K562 (cell line): Measurements from ENCODE around the gene GRK1. TPM values are rescaled to one million over a fixed set of nuclear protein-coding genes. Genes with fewer than 3 reads are reported as not detected.

Experiments
- ATAC-seq: fragments of 200-7000 bp; cut with Tn5 transposase; 3 replicates; pipeline ENCODE4 v1.9.1; 2020; ENCODE audit warnings: moderate library complexity
- BruUV-seq: library from RNA; stranded (reverse); fragments of 400-500 nt; replicated peaks from 2 replicates; lab custom pipeline; 2021; lab: Mats Ljungman, UMichigan
- CTCF ChIA-PET: fragments of 300-600 bp; formaldehyde crosslinking; extraction: SDS; loops from one replicate; lab custom pipeline; 2021; ENCODE audit warnings: low intra/inter-chr PET ratio; lab: Yijun Ruan, JAX
- POLR2A ChIA-PET: fragments of 300-600, 350-650 bp; sonication (Branson Sonifier 250); formaldehyde crosslinking; extraction: SDS; loops from one replicate; lab custom pipeline; 2021; ENCODE audit warnings: antibody characterized with exemption, inconsistent platforms; lab: Yijun Ruan, JAX
- DNase-seq, 4 experiments: peaks; one replicate each; pipeline versions ENCODE4 v3.0.0 to v3.0.0-alpha.2; 2011 to 2018; ENCODE audit warnings: low spot score in 3 of 4, mixed read lengths in 3 of 4; ENCODE audit errors: extremely low read depth in 1 of 4
- FAIRE-seq: peaks from 2 replicates; lab custom pipeline; 2011; peaks lifted over from hg19 to GRCh38; lab: Jason Lieb, UNC
- H2AFZ ChIP-seq: 2 replicates; pipeline ENCODE4 v1.6.0; 2011; ENCODE audit warnings: low read depth, low read length, control low read depth, inconsistent platforms
- H3K27ac ChIP-seq: fragments of 200-600 bp; 3 replicates; pipeline ENCODE4 v1.8.0; 2011; ENCODE audit warnings: low read depth, mild to moderate bottlenecking, control low read depth, inconsistent platforms, low read length, moderate library complexity, mixed read lengths; ENCODE audit errors: extremely low read depth
- H3K27me3 ChIP-seq, 2 experiments: fragments of 300-600 bp in 1 of 2; 2 replicates in 1 of 2; 3 replicates in 1 of 2; pipeline versions ENCODE4 v1.6.0 to v1.8.0; 2011; ENCODE audit warnings: inconsistent platforms in 2 of 2, low read length in 2 of 2, mild to moderate bottlenecking in 1 of 2, mixed read lengths in 1 of 2, moderate library complexity in 1 of 2; ENCODE audit not compliant: control insufficient read depth in 2 of 2, insufficient read depth in 2 of 2
- H3K36me3 ChIP-seq: fragments of 300-600 bp; 3 replicates; pipeline ENCODE4 v1.8.0; 2011; ENCODE audit warnings: mild to moderate bottlenecking, low read length, inconsistent platforms; ENCODE audit not compliant: control insufficient read depth, insufficient read depth
- H3K4me1 ChIP-seq, 2 experiments: fragments of 200-600 bp in 1 of 2; replicated peaks in 1 of 2; 2 replicates in 1 of 2; 3 replicates in 1 of 2; pipeline versions ENCODE4 v1.5.1 to v1.8.0; 2011; ENCODE audit warnings: inconsistent platforms in 2 of 2, low read length in 2 of 2, mild to moderate bottlenecking in 1 of 2, mixed read lengths in 1 of 2, moderate library complexity in 1 of 2; ENCODE audit not compliant: control insufficient read depth in 2 of 2, insufficient read depth in 2 of 2
- H3K4me2 ChIP-seq: 2 replicates; pipeline ENCODE4 v1.6.1; 2011; ENCODE audit warnings: low read length, control low read depth, inconsistent platforms, mixed read lengths; ENCODE audit not compliant: insufficient read depth
- H3K4me3 ChIP-seq: fragments of 200-600 bp; sonication (generic), shearing (Covaris generic); 2 replicates; pipeline ENCODE4 v1.5.1; 2016; ENCODE audit warnings: control low read depth, inconsistent platforms
- H3K79me2 ChIP-seq: fragments of 200-600 bp; 3 replicates; pipeline ENCODE4 v1.8.0; 2011; ENCODE audit warnings: low read length, inconsistent platforms; ENCODE audit not compliant: control insufficient read depth, insufficient read depth
- H3K9ac ChIP-seq, 2 experiments: 2 replicates each; pipeline versions ENCODE4 v1.6.0 to v1.6.1; 2011; ENCODE audit warnings: low read depth in 2 of 2, low read length in 2 of 2, control low read depth in 1 of 2, inconsistent platforms in 1 of 2, mild to moderate bottlenecking in 1 of 2, mixed read lengths in 1 of 2; ENCODE audit not compliant: insufficient read depth in 1 of 2
- H3K9me1 ChIP-seq: one replicate; pipeline ENCODE4 v1.6.0; 2011; ENCODE audit warnings: inconsistent platforms, mild to moderate bottlenecking, low read length, moderate library complexity; ENCODE audit not compliant: control insufficient read depth, insufficient read depth
- H3K9me3 ChIP-seq: replicated peaks from 2 replicates; pipeline ENCODE4 v1.5.1; 2011; ENCODE audit warnings: low read depth, low read length, inconsistent platforms; ENCODE audit not compliant: control insufficient read depth, insufficient read depth
- H4K20me1 ChIP-seq: replicated peaks from 2 replicates; pipeline ENCODE4 v1.6.1; 2011; ENCODE audit warnings: low read length, inconsistent platforms, mixed read lengths; ENCODE audit not compliant: control insufficient read depth, insufficient read depth
- E4F1 ChIP-seq: fragments of 250-450 bp; sonication (Bioruptor Pico); IDR thresholded peaks from 2 replicates; pipeline ENCODE4 v1.5.0; 2021; ENCODE audit warnings: mild to moderate bottlenecking, borderline replicate concordance
- HOXB6 ChIP-seq: fragments of 250-450 bp; sonication (Bioruptor Pico); IDR thresholded peaks from 2 replicates; pipeline ENCODE4 v1.5.1; 2022; ENCODE audit warnings: mild to moderate bottlenecking, borderline replicate concordance
- NFYB ChIP-seq: IDR thresholded peaks from 2 replicates; pipeline ENCODE4 v1.6.1; 2011; ENCODE audit warnings: mild to moderate bottlenecking, moderate library complexity; ENCODE audit not compliant: insufficient read length; ENCODE audit errors: extremely low read depth
- RBM14 ChIP-seq: fragments of 200-400 bp; formaldehyde crosslinking; IDR thresholded peaks from 2 replicates; pipeline ENCODE4 v1.6.1; 2018; ENCODE audit warnings: low read depth, mild to moderate bottlenecking, low read length, moderate library complexity, borderline replicate concordance; ENCODE audit not compliant: insufficient read depth
- RFX7 ChIP-seq: fragments of 250-450 bp; sonication (Bioruptor Pico); IDR thresholded peaks from 2 replicates; pipeline ENCODE4 v1.5.1; 2021; ENCODE audit warnings: mild to moderate bottlenecking
- SMC3 ChIP-seq: conservative IDR thresholded peaks from 2 replicates; pipeline ENCODE4 v1.6.1; 2011; ENCODE audit warnings: low read depth, low read length, improper control_type of control experiment; ENCODE audit not compliant: insufficient read depth
- TCF7L2 ChIP-seq: fragments of 150-350 bp; IDR thresholded peaks from 2 replicates; pipeline ENCODE4 v1.6.1; 2016; ENCODE audit warnings: low read depth, mild to moderate bottlenecking, low read length, moderate library complexity
- ZBTB49 ChIP-seq: sonication (generic); formaldehyde crosslinking; IDR thresholded peaks from 2 replicates; pipeline ENCODE4 v1.8.0; 2022; ENCODE audit warnings: missing genetic modification reagents, mild to moderate bottlenecking, borderline replicate concordance
- ZC3H4 ChIP-seq: sonication (generic); formaldehyde crosslinking; IDR thresholded peaks from 2 replicates; pipeline ENCODE4 v1.9.0; 2021; ENCODE audit warnings: missing genetic modification reagents, borderline replicate concordance
- ZNF175 ChIP-seq: fragments of 200-800 bp; sonication (Bioruptor generic); IDR thresholded peaks from 2 replicates; pipeline ENCODE4 v1.6.1; 2016; ENCODE audit warnings: low read depth, mild to moderate bottlenecking, missing genetic modification characterization, missing compliant biosample characterization
- ZNF239 ChIP-seq: fragments of 250-450 bp; sonication (Bioruptor Pico); IDR thresholded peaks from 2 replicates; pipeline ENCODE4 v1.4.0; 2020; ENCODE audit warnings: mild to moderate bottlenecking
- WGBS: fragments of 100-300 bp; shearing (Covaris generic); methylation state at CpG from one replicate; pipeline ENCODE4 v1.1.6; 2016; ENCODE audit warnings: low coverage, mixed read lengths; ENCODE audit not compliant: insufficient coverage; ENCODE audit errors: missing lambda C conversion rate; 5-methylcytosine and 5-hydroxymethylcytosine counted together
- in situ Hi-C: fragments of 300-500 bp; cut with MboI; formaldehyde crosslinking; loops from 4 replicates; pipeline ENCODE4 v1.15.0; 2018; ENCODE audit warnings: inconsistent platforms, mixed read lengths
- intact Hi-C: fragments of 100-400 bp; cut with micrococcal nuclease; formaldehyde crosslinking; loops from 2 replicates; pipeline ENCODE4 v1.14.2; 2022
- polyA plus RNA-seq, 8 experiments: library from polyadenylated mRNA; depleted of rRNA in 4 of 8; stranded (reverse) in 5 of 8; unstranded in 3 of 8; fragments of >200 nt; fragmentation: Nextera tagmentation in 2 of 8; fragmentation: Illumina TruSeq in 1 of 8; extraction: Ambion mirVana in 2 of 8; extraction: Trizol in 1 of 8; gene quantifications; 2 replicates each; pipeline versions ENCODE4 v1.2.1 to v1.2.3, GENCODE V29; 2011 to 2014; ENCODE audit warnings: inconsistent platforms in 1 of 8, missing spikeins in 1 of 8
- total RNA-seq, 7 experiments: library from RNA; depleted of rRNA in 6 of 7; stranded (reverse); fragments of >200 nt in 6 of 7; fragmentation: Illumina TruSeq in 2 of 7; extraction: Trizol in 2 of 7; gene quantifications; 2 replicates each; pipeline versions ENCODE4 v1.2.1 to v1.2.3, GENCODE V29; 2011 to 2021; ENCODE audit warnings: low replicate concordance in 1 of 7
- TF ChIP-seq, protein P1 (sequence below): sonication (generic); formaldehyde crosslinking; IDR thresholded peaks from 2 replicates; pipeline ENCODE4 v1.5.0; 2020; ENCODE audit warnings: missing genetic modification reagents

The GRK1 gene
- total and polyA plus RNA-seq, 9 of the 15 experiments (the other 6 are each of a cell fraction or from before 2014, with no cell fraction given), result 0.09 TPM; not detected in 8

DNA sequence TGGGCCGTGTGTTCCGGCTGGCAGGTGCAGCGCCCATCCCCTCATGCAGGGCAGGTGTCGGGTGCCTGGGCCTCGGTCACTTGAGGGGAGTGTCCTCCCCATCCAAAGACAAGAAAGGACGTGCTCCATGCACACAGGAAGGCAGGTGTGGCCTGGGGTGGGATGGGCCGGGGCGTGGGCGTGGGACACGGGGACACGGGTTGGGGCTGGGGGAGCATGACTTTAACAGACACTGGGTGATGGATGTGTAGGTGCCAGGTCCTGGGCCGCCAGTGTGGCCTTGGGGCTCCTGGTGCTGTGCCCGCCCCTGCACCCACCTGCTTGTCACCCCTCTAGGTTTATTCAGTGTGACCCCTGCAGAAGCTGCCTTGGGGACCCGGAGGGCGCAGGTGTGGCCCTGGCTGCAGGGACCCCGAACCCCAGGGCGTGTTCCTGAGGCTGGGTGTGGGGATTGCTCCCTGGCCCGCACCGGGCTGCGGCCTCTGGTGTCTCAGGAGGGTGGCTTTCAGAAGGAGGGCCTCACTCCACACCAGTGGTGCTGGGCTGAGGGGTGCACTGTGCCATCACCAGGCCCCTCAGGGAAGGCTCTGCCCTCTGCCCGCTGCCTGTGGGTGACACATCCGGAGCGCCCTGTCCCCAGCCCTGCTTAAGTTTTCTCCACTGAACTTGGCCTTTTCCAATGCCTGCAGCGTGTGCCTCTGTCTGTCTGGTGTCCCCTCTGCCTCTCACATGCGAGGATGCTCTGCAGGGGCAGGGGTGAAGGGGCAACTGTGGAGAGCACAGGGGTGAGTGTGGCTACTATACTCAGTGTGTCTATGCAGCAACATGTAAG, 97.2 kb downstream of the GRK1 start:
- ChIA-PET POLR2A (no interaction called here), CTCF (no interaction called here)
- Histone ChIP-seq H3K9me3 (no peaks in the 10 kb centered on the region), H3K4me1 (peaks cover 4 to 17% of the 10 kb centered on the region in 2 experiments; a peak in 4 of 5 replicates), H3K79me2 (no peaks in the 10 kb centered on the region), H3K9ac (no peak overlapping the region), H3K4me3 (no peak overlapping the region), H3K27ac (no peak overlapping the region), H4K20me1 (0 out of 2 replicates have a peak, but pooled peaks cover 5% of the 10 kb centered on the region), H3K4me2 (no peak overlapping the region), H3K36me3 (no peaks in the 10 kb centered on the region), H3K27me3 (peaks cover 29 to 79% of the 10 kb centered on the region in 2 experiments), H3K9me1 (no peaks in the 10 kb centered on the region), H2AFZ (no peak overlapping the region)
- in situ Hi-C loops (no loop called here), intact Hi-C loops (no loop called here)
- BruUV-seq, result no TSS peak
- FAIRE-seq (no peak), DNase-seq (no peak), ATAC-seq (no peak)
- 2% methylated on average over 14 of the region's 25 CpGs for WGBS
- no peak for TF ChIP-seq ZNF239 (CRISPR knock-in tag)
- TF ChIP-seq ZNF175 (CRISPR knock-in tag), result no peak
- no peak for TF ChIP-seq RFX7 (CRISPR knock-in tag)
- no peak for TF ChIP-seq E4F1 (CRISPR knock-in tag)
- no peak for TF ChIP-seq RBM14
- TF ChIP-seq ZC3H4 (CRISPR knock-in tag), result no peak
- TF ChIP-seq HOXB6 (CRISPR knock-in tag), result no peak
- TF ChIP-seq TCF7L2, result no peak
- TF ChIP-seq ZBTB49 (CRISPR knock-in tag), result no peak
- TF ChIP-seq NFYB, result no peak
- TF ChIP-seq, protein P1, sequence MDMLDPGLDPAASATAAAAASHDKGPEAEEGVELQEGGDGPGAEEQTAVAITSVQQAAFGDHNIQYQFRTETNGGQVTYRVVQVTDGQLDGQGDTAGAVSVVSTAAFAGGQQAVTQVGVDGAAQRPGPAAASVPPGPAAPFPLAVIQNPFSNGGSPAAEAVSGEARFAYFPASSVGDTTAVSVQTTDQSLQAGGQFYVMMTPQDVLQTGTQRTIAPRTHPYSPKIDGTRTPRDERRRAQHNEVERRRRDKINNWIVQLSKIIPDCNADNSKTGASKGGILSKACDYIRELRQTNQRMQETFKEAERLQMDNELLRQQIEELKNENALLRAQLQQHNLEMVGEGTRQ (CRISPR knock-in tag), result no peak
- no peak for TF ChIP-seq SMC3
